MCF 10A (cell line): ENCODE data around the gene XRCC3. TPM values are rescaled to one million over a fixed set of nuclear protein-coding genes. Genes with fewer than 3 reads are reported as not detected.

Experiments used
- BruUV-seq: library from RNA; stranded (reverse); fragments of 400-500 nt; replicated peaks from 2 replicates; lab custom pipeline; 2021; lab: Mats Ljungman, UMichigan
- CTCF ChIA-PET: fragments of 300-600 bp; sonication (Branson Sonifier 250); formaldehyde crosslinking; extraction: SDS; loops from one replicate; lab custom pipeline; 2021; ENCODE audit warnings: antibody characterized with exemption, inconsistent platforms; lab: Yijun Ruan, JAX
- POLR2A ChIA-PET: fragments of 300-600, 350-650 bp; sonication (Branson Sonifier 250); formaldehyde crosslinking; extraction: SDS; loops from one replicate; lab custom pipeline; 2020; ENCODE audit warnings: antibody characterized with exemption, inconsistent platforms; lab: Yijun Ruan, JAX
- DNase-seq: peaks from one replicate; pipeline ENCODE4 v3.0.0-alpha.2; 2018; ENCODE audit not compliant: unreplicated experiment
- H3K27ac Mint-ChIP-seq: one replicate; pipeline ENCODE4 v1.8.0; 2022; ENCODE audit warnings: mild to moderate bottlenecking, low read depth, mixed read lengths; ENCODE audit not compliant: unreplicated experiment
- H3K27me3 Mint-ChIP-seq: one replicate; pipeline ENCODE4 v1.8.0; 2022; ENCODE audit warnings: mixed read lengths; ENCODE audit not compliant: insufficient read depth, unreplicated experiment
- H3K36me3 Mint-ChIP-seq: one replicate; pipeline ENCODE4 v1.8.0; 2022; ENCODE audit warnings: mild to moderate bottlenecking, moderate library complexity, mixed read lengths; ENCODE audit not compliant: insufficient read depth, unreplicated experiment
- H3K4me1 Mint-ChIP-seq: one replicate; pipeline ENCODE4 v1.8.0; 2022; ENCODE audit warnings: mixed read lengths; ENCODE audit not compliant: insufficient read depth, unreplicated experiment
- H3K4me3 Mint-ChIP-seq: one replicate; pipeline ENCODE4 v1.8.0; 2022; ENCODE audit warnings: mild to moderate bottlenecking, moderate library complexity, mixed read lengths; ENCODE audit not compliant: unreplicated experiment
- H3K9me3 Mint-ChIP-seq: one replicate; pipeline ENCODE4 v1.8.0; 2022; ENCODE audit warnings: mixed read lengths; ENCODE audit not compliant: unreplicated experiment
- intact Hi-C: fragments of 100-400 bp; cut with micrococcal nuclease; formaldehyde crosslinking; loops from 2 replicates; pipeline ENCODE4 v1.14.1; 2022
- total RNA-seq: library from RNA; stranded (reverse); gene quantifications from 2 replicates; pipeline ENCODE4 v1.2.3, GENCODE V29; 2022
- TF ChIP-seq, protein P1 (sequence below): fragments of 200-600 bp; IDR thresholded peaks from one replicate; pipeline ENCODE4 v1.8.0; 2022; ENCODE audit warnings: antibody characterized with exemption, mild to moderate bottlenecking; ENCODE audit not compliant: unreplicated experiment

The XRCC3 gene
- total RNA-seq, 1 experiment from 2014 or later, result 17.5 TPM

DNA sequence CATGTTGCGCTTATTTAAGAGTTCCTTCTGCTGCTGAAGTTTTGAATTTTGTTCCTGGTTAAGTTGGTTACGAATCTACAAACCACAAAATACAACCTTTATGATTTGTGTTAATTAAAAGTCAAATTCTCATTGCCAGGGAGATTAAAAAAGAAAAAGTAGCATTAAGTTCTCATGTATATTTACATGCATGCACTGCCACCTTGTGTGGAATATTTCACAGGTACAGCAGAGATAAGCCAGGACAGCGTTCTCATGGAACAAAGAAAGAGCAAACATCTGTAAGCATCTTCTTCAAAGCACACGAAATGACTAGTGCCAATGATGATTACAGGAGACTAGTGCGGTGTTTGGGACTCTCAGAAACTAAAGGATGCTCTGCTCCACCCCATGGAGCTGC, 34.6 kb upstream of the XRCC3 start:
- BruUV-seq, result no TSS peak
- no peak for DNase-seq
- TF ChIP-seq, protein P1, sequence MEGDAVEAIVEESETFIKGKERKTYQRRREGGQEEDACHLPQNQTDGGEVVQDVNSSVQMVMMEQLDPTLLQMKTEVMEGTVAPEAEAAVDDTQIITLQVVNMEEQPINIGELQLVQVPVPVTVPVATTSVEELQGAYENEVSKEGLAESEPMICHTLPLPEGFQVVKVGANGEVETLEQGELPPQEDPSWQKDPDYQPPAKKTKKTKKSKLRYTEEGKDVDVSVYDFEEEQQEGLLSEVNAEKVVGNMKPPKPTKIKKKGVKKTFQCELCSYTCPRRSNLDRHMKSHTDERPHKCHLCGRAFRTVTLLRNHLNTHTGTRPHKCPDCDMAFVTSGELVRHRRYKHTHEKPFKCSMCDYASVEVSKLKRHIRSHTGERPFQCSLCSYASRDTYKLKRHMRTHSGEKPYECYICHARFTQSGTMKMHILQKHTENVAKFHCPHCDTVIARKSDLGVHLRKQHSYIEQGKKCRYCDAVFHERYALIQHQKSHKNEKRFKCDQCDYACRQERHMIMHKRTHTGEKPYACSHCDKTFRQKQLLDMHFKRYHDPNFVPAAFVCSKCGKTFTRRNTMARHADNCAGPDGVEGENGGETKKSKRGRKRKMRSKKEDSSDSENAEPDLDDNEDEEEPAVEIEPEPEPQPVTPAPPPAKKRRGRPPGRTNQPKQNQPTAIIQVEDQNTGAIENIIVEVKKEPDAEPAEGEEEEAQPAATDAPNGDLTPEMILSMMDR, result no peak
- Mint-ChIP-seq H3K9me3 (no peaks in the 10 kb centered on the region), H3K27ac (no peak overlapping the region), H3K4me3 (no peak overlapping the region), H3K36me3 (peaks cover 22% of the 10 kb centered on the region), H3K27me3 (no peaks in the 10 kb centered on the region), H3K4me1 (no peaks in the 10 kb centered on the region)
- CTCF ChIA-PET, result no interaction called here
- POLR2A ChIA-PET, result no interaction called here
- intact Hi-C loops, result no loop called here

DNA sequence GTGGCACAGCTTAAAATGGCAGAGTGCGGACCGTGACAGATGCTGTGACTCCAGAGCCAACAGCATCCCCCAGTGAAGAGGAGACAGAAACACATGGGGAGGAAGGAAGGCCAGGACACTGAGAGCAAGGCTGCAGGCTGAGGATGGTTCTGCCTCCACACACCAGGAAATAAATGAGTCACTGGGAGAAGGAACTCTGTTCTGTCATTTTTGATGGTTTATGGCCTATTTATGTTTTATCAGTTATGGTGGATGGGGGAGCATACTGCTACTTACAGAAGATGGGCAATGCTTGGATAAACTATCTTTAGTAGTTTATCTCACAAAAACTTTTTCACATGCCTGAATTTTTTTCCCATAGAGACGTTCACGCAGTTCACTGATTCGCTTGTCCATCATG, 34.2 kb upstream of the XRCC3 start:
- H3K27me3 Mint-ChIP-seq, result no peaks in the 10 kb centered on the region
- no peak overlapping the region for H3K4me3 Mint-ChIP-seq
- intact Hi-C loops, result no loop called here
- H3K4me1 Mint-ChIP-seq, result no peaks in the 10 kb centered on the region
- BruUV-seq, result no TSS peak
- CTCF ChIA-PET, result no interaction called here
- peaks cover 25% of the 10 kb centered on the region for H3K36me3 Mint-ChIP-seq
- POLR2A ChIA-PET, result no interaction called here
- TF ChIP-seq, protein P1, result no peak
- DNase-seq, result no peak
- H3K9me3 Mint-ChIP-seq, result no peaks in the 10 kb centered on the region
- H3K27ac Mint-ChIP-seq, result no peak overlapping the region

DNA sequence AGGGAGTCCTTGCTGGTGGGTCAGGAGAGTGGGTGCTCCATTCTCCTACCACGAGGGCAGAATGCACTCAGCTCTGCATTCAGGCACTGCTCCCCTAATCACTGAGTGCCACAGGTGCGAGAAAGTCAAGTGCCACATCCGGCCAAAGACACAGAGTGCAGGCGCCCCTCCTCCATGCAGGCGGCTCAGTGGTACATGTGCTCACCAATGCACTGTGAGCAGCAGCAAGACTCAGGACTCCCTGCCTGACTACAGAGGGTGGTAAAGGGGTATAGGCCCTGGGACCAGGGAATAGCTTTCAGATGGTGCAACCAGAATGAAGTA, 33.2 kb upstream of the XRCC3 start:
- POLR2A ChIA-PET, result interaction anchor here (0.8 kb wide), 1 partner anchor 86 kb away, joined by 3 read pairs; no protein-coding TSS in a partner anchor
- DNase-seq, result no peak
- no peaks in the 10 kb centered on the region for H3K4me1 Mint-ChIP-seq

GRCh38 chr14:103746701-103747100, 31.4 kb upstream of the XRCC3 start:
- H3K27ac Mint-ChIP-seq, result no peak overlapping the region
- CTCF ChIA-PET, result interaction anchor here (0.7 kb wide), 1 partner anchor 186 kb away, joined by 3 read pairs; no protein-coding TSS in a partner anchor
- POLR2A ChIA-PET, result interaction anchor here (0.7 to 0.8 kb wide), 2 partner anchors 10 to 103 kb away, joined by 3 to 5 read pairs; no protein-coding TSS in a partner anchor
- no peak overlapping the region for H3K4me3 Mint-ChIP-seq
- intact Hi-C loops, result no loop called here
- no peaks in the 10 kb centered on the region for H3K9me3 Mint-ChIP-seq
- BruUV-seq, result no TSS peak
- no peaks in the 10 kb centered on the region for H3K27me3 Mint-ChIP-seq
- H3K36me3 Mint-ChIP-seq, result peaks cover 23% of the 10 kb centered on the region
- no peaks in the 10 kb centered on the region for H3K4me1 Mint-ChIP-seq
- TF ChIP-seq, protein P1, result no peak
- DNase-seq, result peak; percentile 25

More for the DNA sequence above, 33.2 kb upstream of the XRCC3 start:
- CTCF ChIA-PET, result no interaction called here
- no TSS peak for BruUV-seq
- intact Hi-C loops, result no loop called here
- Mint-ChIP-seq H3K36me3 (peaks cover 21% of the 10 kb centered on the region), H3K27me3 (no peaks in the 10 kb centered on the region), H3K27ac (no peak overlapping the region), H3K9me3 (no peaks in the 10 kb centered on the region), H3K4me3 (no peak overlapping the region)
- TF ChIP-seq, protein P1, result no peak
